Caco-2 (cell line): Measurements from ENCODE around the gene GNPDA2. TPM values are rescaled to one million over a fixed set of nuclear protein-coding genes. Genes with fewer than 3 reads are reported as not detected.

Source experiments
- BruUV-seq: library from RNA; stranded (reverse); fragments of 400-500 nt; replicated peaks from 2 replicates; lab custom pipeline; 2021; lab: Mats Ljungman, UMichigan
- CTCF ChIA-PET: fragments of 300-600 bp; sonication (Branson Sonifier 250); formaldehyde crosslinking; loops from one replicate; lab custom pipeline; 2022; ENCODE audit warnings: antibody characterized with exemption; lab: Charles Lee
- POLR2A ChIA-PET: fragments of 300-600 bp; sonication (Branson Sonifier 250); formaldehyde crosslinking; loops from one replicate; lab custom pipeline; 2022; ENCODE audit warnings: antibody characterized with exemption; lab: Charles Lee
- DNase-seq, 2 experiments: peaks; one replicate each; pipeline versions ENCODE4 v3.0.0 to v3.0.0-alpha.2; 2020 to 2022
- H3K27me3 ChIP-seq: replicated peaks from 2 replicates; pipeline ENCODE4 v1.6.0; 2011; ENCODE audit warnings: low read length; ENCODE audit not compliant: control insufficient read depth, insufficient read depth
- H3K36me3 ChIP-seq: 2 replicates; pipeline ENCODE4 v1.5.1; 2011; ENCODE audit warnings: low read length; ENCODE audit not compliant: control insufficient read depth, insufficient read depth
- H3K4me1 ChIP-seq: fragments of 250-450 bp; sonication (Bioruptor Pico); 2 replicates; pipeline ENCODE4 v1.5.1; 2020; ENCODE audit warnings: mild to moderate bottlenecking
- H3K4me3 ChIP-seq: 2 replicates; pipeline ENCODE4 v1.5.1; 2011; ENCODE audit warnings: low read depth, mild to moderate bottlenecking, control low read depth, low read length
- H3K9me3 ChIP-seq: fragments of 250-450 bp; sonication (Bioruptor Pico); 2 replicates; pipeline ENCODE4 v1.5.1; 2020; ENCODE audit warnings: mild to moderate bottlenecking, moderate library complexity
- H3K27ac Mint-ChIP-seq: one replicate; pipeline ENCODE4 v1.8.0; 2022; ENCODE audit warnings: mixed read lengths; ENCODE audit not compliant: unreplicated experiment
- H3K27me3 Mint-ChIP-seq: one replicate; pipeline ENCODE4 v1.8.0; 2022; ENCODE audit warnings: mixed read lengths; ENCODE audit not compliant: insufficient read depth, unreplicated experiment
- H3K36me3 Mint-ChIP-seq: one replicate; pipeline ENCODE4 v1.8.0; 2022; ENCODE audit warnings: mild to moderate bottlenecking, mixed read lengths; ENCODE audit not compliant: insufficient read depth, unreplicated experiment
- H3K4me1 Mint-ChIP-seq: one replicate; pipeline ENCODE4 v1.8.0; 2022; ENCODE audit warnings: low read depth, mixed read lengths; ENCODE audit not compliant: unreplicated experiment
- H3K4me3 Mint-ChIP-seq: one replicate; pipeline ENCODE4 v1.8.0; 2022; ENCODE audit warnings: mild to moderate bottlenecking, moderate library complexity, mixed read lengths; ENCODE audit not compliant: unreplicated experiment
- H3K9me3 Mint-ChIP-seq: one replicate; pipeline ENCODE4 v1.8.0; 2022; ENCODE audit warnings: mixed read lengths; ENCODE audit not compliant: unreplicated experiment
- intact Hi-C: fragments of 100-400 bp; cut with micrococcal nuclease; formaldehyde crosslinking; loops from one replicate; pipeline ENCODE4 v1.10.0; 2022; ENCODE audit not compliant: unreplicated experiment
- total RNA-seq: library from RNA; stranded (reverse); gene quantifications from 2 replicates; pipeline ENCODE4 v1.2.3, GENCODE V29; 2022
- TF ChIP-seq, protein P1 (sequence below), 2 experiments: fragments of 200-600 bp in 1 of 2; IDR thresholded peaks; 1 replicate in 1 of 2; 2 replicates in 1 of 2; pipeline versions ENCODE4 v1.5.1 to v1.8.0; 2011 to 2022; ENCODE audit warnings: antibody characterized with exemption in 1 of 2, control low read depth in 1 of 2, inconsistent platforms in 1 of 2, low read depth in 1 of 2, low read length in 1 of 2, mild to moderate bottlenecking in 1 of 2, moderate library complexity in 1 of 2; ENCODE audit not compliant: insufficient read depth in 1 of 2, severe bottlenecking in 1 of 2, unreplicated experiment in 1 of 2

GNPDA2 gene
- total RNA-seq, 1 experiment from 2014 or later: 4.8 TPM

DNA sequence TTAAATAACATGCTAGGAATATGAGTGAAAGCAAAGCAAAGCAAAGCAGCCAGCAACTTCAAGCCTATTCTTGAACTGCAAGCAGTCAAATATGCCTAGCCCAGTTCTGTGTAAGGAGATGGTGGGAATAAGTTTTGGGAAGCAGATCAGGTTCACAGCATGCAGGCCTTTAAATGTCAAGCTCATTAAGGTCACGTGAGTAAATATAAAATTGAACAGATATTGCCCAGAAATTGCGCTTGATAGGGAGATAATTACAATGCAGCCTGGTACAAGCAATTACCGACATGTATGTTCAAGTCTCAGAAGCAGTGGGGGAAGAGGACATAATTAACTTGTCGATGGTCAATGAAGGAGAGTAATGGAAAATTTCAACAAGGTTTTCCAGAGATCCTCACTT, 6.0 kb downstream of the GNPDA2 start:
- H3K36me3 Mint-ChIP-seq: no peaks in the 10 kb centered on the region
- H3K27me3 Mint-ChIP-seq: no peaks in the 10 kb centered on the region
- H3K9me3 Mint-ChIP-seq: no peaks in the 10 kb centered on the region
- Histone ChIP-seq H3K27me3 (no peaks in the 10 kb centered on the region), H3K9me3 (no peaks in the 10 kb centered on the region), H3K36me3 (no peaks in the 10 kb centered on the region), H3K4me3 (no peak overlapping the region), H3K4me1 (no peaks in the 10 kb centered on the region)
- H3K4me3 Mint-ChIP-seq: no peak overlapping the region
- DNase-seq: no peak
- intact Hi-C loops: no loop called here
- ChIA-PET CTCF (no interaction called here), POLR2A (no interaction called here)
- no TSS peak for BruUV-seq
- H3K27ac Mint-ChIP-seq: no peak overlapping the region
- no peaks in the 10 kb centered on the region for H3K4me1 Mint-ChIP-seq
- TF ChIP-seq, protein P1, sequence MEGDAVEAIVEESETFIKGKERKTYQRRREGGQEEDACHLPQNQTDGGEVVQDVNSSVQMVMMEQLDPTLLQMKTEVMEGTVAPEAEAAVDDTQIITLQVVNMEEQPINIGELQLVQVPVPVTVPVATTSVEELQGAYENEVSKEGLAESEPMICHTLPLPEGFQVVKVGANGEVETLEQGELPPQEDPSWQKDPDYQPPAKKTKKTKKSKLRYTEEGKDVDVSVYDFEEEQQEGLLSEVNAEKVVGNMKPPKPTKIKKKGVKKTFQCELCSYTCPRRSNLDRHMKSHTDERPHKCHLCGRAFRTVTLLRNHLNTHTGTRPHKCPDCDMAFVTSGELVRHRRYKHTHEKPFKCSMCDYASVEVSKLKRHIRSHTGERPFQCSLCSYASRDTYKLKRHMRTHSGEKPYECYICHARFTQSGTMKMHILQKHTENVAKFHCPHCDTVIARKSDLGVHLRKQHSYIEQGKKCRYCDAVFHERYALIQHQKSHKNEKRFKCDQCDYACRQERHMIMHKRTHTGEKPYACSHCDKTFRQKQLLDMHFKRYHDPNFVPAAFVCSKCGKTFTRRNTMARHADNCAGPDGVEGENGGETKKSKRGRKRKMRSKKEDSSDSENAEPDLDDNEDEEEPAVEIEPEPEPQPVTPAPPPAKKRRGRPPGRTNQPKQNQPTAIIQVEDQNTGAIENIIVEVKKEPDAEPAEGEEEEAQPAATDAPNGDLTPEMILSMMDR (IDR thresholded peaks at IDR 0.05; ENCODE audit: insufficient read depth in 1 of 2, low read depth in 1 of 2, low read length in 1 of 2, severe bottlenecking in 1 of 2, unreplicated experiment in 1 of 2): no peak

DNA sequence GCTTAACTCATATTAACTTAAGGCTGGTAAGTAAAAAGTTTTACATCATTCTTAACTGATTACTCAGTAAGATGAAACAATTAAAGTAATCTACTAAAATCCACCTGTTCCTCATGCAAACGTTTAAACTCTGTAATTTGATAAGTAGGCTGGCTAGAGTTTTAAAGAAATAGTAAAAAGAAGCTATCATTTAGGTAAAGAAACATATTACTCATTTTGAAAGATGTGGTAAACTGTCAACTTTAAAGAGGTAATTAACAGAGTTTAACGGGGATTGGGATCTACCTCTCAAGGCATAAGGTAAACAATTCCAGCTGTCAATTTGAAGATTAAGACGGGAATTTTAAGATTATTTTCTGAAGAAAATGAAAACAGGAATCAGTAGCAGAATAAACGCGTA, 9.8 kb downstream of the GNPDA2 start:
- POLR2A ChIA-PET: no interaction called here
- H3K27ac Mint-ChIP-seq: no peak overlapping the region

DNA sequence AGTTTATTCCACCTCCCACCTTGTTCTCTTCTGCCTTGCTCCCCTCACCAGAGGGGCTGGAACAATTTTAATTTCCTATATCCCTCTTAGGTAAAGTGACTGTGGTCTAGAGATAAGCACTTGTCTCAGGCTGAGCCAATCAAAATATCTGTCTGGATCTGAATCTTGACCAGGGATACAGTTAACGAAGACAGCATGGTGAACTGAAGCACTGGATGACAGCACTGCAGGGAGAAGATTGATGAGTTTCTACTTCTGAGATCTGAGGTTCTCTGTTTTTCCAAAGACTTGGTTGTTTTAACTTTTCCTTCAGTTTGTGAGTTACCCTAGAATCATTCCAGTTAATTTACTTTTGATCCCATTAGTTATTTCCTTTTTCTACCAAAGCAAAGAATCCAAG, 13.2 kb downstream of the GNPDA2 start:
- Histone ChIP-seq H3K4me1 (no peaks in the 10 kb centered on the region), H3K27me3 (no peaks in the 10 kb centered on the region), H3K36me3 (no peaks in the 10 kb centered on the region), H3K9me3 (no peaks in the 10 kb centered on the region), H3K4me3 (no peak overlapping the region)
- no peaks in the 10 kb centered on the region for H3K27me3 Mint-ChIP-seq
- intact Hi-C loops: no loop called here
- H3K27ac Mint-ChIP-seq: no peak overlapping the region
- H3K4me1 Mint-ChIP-seq: no peaks in the 10 kb centered on the region
- H3K4me3 Mint-ChIP-seq: no peak overlapping the region
- H3K9me3 Mint-ChIP-seq: no peaks in the 10 kb centered on the region
- TF ChIP-seq, protein P1 (IDR thresholded peaks at IDR 0.05; ENCODE audit: insufficient read depth in 1 of 2, low read depth in 1 of 2, low read length in 1 of 2, severe bottlenecking in 1 of 2, unreplicated experiment in 1 of 2): no peak
- DNase-seq: no peak
- no TSS peak for BruUV-seq
- CTCF ChIA-PET: no interaction called here
- POLR2A ChIA-PET: no interaction called here
- peaks cover 6% of the 10 kb centered on the region for H3K36me3 Mint-ChIP-seq

More for the DNA sequence above, 9.8 kb downstream of the GNPDA2 start:
- CTCF ChIA-PET: no interaction called here
- H3K36me3 Mint-ChIP-seq: peaks cover 6% of the 10 kb centered on the region
- Histone ChIP-seq H3K4me1 (no peaks in the 10 kb centered on the region), H3K36me3 (no peaks in the 10 kb centered on the region), H3K9me3 (no peaks in the 10 kb centered on the region), H3K27me3 (no peaks in the 10 kb centered on the region), H3K4me3 (no peak overlapping the region)
- H3K27me3 Mint-ChIP-seq: no peaks in the 10 kb centered on the region
- no peaks in the 10 kb centered on the region for H3K4me1 Mint-ChIP-seq
- no peaks in the 10 kb centered on the region for H3K9me3 Mint-ChIP-seq
- no peak for DNase-seq
- TF ChIP-seq, protein P1 (IDR thresholded peaks at IDR 0.05; ENCODE audit: insufficient read depth in 1 of 2, low read depth in 1 of 2, low read length in 1 of 2, severe bottlenecking in 1 of 2, unreplicated experiment in 1 of 2): no peak
- no peak overlapping the region for H3K4me3 Mint-ChIP-seq
- intact Hi-C loops: no loop called here
- BruUV-seq: no TSS peak
